Activated CD4-positive, CD25-positive, alpha-beta regulatory T cell treated with anti-CD3 and anti-CD28 coated beads, Interleukin-2, amount 50 U/mL, for 16 hours (primary cell): ENCODE results near the gene CFAP65.

ENCODE experiments used
- DNase-seq: peaks from one replicate; pipeline ENCODE4 v3.0.0-alpha.2; 2020; ENCODE audit warnings: low read depth, low spot score

Gene CFAP65

GRCh38 chr2:219030177-219030940 is 11.0 kb downstream of the CFAP65 start:
- no peak for DNase-seq

DNA sequence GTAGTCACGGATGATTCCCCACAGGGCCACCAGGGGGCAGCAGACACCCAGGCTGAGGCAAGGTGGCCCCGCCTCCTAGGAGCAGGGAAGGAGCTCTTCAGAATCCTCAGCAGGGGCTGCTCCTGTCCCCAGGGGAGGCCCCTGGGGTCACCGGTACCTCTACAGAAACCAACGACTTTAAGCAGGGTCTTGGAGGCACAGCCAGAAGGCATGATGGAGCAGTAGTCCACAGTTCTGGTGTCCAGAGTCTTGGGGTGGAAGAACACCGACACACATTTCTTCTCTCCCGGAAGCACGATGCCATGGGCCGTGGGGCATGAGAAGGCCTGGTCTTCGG is 11.5 kb downstream of the CFAP65 start:
- DNase-seq = peak; percentile 64

GRCh38 chr2:219028996-219029828 is 12.1 kb downstream of the CFAP65 start:
- DNase-seq = no peak

GRCh38 chr2:219028141-219028540 is 13.2 kb downstream of the CFAP65 start:
- no peak for DNase-seq

DNA sequence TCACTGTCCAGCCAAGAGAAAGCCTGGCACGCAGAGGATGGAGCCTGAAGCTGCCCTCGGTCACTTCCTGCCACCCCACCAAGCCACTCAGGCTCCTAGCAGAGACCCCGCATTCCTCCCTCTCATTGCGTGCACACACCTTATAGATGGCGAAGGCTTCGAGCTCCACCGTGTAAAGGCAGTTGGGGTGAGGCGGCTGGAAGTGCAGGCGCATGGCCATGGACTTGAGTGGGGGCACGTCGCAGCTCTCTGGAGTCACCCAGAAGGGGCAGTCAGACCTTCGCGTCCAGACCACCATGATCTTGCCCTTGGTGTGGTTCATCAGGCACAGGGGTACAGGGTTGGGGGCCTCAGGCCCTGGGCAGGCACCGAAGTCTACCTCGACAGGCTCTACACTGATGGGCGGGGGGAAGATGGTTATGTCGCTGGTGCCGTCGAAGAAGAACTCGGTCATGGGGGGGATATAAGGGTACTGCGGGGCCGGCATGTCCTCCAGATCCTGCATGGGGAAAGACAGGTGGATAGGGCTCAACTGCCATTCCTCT is 13.7 kb downstream of the CFAP65 start:
- DNase-seq = no peak

DNA sequence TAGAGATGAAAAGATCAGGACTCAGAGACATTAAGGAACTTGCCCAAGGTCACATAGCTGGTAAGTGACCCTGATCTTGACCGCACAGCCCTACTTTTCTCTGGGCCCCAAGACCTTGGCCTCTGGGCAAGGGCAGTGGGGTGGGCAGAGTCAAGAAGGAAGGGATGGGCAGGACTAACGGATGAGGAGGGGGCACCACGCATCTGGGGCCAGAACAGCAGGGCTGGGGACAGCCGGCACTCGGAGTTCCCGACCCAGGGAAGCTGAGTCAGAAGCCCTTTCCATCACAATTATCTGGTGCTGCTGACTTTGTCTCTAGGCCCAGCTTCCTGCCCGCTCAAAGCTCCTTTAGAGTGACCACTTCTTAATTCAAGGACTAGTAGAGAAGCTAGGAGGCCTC is 14.4 kb downstream of the CFAP65 start:
- DNase-seq = no peak

- no peak for DNase-seq
These were observed 15.4 kb downstream of the CFAP65 start for GRCh38 chr2:219025637-219026585.

DNA sequence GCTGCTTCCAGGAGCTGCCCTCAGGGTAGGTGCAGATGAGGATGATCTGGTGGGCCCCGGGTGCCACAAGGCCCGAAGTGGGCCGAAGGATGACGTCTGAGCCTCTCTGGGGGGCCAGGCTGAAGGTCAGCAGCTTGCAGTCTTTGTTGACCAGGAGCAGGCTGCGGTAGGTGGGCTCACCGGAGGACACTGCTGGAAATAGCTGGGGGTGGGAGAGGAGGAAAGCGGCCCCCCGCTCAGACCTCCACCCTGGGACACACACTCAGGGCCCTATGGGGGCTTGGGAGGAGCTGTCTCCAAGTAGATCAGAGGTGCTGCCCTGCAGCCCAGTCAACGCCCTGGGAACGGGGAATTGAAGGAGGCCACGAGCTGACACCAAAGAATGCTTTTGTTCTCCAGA is 17.3 kb downstream of the CFAP65 start:
- no peak for DNase-seq

DNA sequence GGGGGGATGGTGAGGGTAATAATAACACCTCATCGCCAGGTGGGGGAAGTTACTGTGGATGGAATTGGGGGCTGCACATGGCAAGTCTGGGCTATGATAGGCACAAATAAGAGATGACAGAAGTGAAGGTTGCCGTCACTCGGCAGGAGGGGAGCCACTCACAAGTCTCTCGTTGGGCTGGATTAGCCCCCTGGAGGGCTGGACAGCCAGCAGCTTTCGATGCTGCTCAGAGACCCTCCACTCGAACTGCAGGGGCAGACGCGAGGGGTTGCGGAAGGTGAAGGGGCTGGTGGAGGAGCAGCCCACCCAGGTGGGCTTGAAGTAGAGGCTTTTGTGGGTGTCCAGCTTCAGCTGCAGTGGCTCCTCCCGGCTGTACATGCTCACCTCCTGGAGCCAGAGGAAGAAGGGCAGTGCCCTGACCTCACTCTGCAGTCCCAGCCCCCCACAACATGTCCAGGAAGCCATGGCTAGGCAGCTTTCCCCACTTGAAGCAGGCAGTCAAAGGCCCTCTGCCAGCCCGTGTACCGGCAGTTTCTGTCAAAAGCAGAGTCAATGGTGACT is 18.2 kb downstream of the CFAP65 start:
- no peak for DNase-seq

DNA sequence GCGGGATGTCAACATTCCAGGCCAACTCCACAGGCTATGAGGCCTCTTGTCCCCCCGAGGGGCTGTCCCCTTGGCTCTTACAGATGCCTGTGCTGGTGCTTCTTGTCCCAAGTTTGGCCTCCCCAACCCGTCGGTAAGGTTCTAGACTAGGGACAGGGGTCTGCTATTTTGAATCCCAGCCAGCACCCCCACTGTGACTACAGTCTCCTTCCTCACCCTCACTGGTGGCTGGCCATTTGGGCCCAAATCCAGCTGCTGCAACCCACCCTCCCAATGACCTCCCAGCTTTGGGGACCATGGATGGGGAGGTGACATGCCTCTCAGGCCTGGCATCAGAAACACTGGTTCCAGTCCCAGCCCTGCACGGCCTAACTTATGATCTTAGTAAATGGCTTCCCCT is 18.7 kb downstream of the CFAP65 start:
- DNase-seq = no peak

DNA sequence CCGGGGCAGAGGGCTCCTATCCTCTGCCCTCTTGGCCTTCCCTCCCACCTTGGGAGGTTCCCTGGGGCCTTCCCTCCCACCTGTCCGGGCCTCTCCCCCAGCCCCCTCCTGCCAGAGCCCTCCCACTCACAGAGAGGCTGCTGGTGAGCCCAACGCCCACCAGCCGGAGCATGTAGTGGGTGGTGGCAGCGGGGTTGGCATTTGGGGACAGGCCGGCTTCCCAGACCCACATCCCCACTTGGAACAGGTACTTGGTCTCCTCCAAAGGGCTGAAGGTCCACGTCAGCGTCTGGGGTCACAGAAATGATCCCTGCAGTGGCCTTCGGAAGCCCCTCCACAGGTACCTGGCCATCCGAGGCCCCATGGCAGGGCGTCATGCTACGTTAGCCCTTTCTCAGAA is 19.3 kb downstream of the CFAP65 start:
- no peak for DNase-seq

DNA sequence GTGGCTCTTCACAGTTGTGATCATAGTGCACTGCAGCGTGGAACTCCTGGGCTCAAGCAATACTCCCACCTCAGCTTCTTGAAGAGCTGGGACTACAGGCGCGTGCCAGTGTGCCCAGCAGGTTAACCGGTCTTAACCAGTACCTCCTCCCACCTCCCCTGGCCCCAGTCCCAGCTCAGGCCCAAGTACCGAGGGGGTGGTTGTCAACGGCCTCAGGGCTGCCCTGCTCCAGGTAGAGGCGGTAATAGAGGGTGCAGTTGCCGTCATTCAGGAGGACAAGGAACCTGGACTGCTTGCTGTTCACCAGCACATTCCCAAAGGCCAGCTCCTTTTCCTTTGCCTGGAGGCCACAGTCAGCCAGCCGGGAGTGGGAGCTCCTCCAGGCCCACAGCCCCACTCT is 19.7 kb downstream of the CFAP65 start:
- DNase-seq = no peak

- DNase-seq = no peak
These were observed 20.5 kb downstream of the CFAP65 start for GRCh38 chr2:219020604-219021365.

DNA sequence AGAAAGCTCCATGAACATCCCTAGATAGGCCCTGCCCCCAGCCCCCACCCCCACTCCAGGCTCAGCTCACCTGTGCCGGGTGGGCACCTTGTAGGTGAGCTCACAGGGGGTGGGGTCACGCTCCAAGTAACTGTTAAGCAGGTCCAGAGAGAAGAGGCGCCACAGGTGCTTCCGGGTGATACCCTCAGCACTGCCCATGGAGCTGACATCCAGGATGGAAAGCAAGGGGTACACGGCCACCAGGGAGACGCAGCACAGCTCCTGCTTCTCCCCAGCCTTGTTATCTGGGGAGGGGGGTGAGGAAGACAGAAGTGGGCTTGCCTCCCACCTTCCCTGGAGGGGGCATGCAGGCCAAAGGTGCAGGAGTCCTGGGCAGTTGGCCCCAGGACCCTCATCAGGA is 21.9 kb downstream of the CFAP65 start:
- DNase-seq = no peak

DNA sequence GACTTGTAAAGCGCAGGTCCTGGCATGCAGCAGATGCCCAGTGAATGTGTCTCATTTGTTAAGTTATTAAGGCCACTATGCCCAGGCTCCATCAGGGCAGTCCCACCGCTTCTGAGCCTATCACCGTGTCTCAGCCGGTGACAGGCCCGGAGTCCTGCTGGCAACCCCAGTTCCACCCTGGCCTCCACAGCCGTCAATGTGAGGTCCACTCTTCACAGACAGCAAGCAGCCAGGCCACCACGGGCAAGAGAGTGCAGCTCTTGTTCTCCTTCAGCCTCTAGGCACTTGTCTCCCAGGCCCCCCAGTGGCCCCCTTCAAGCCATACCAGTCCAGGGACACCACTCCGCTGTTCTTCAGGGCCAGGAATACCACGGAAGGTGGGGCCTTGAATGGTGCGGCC is 22.6 kb downstream of the CFAP65 start:
- no peak for DNase-seq

DNA sequence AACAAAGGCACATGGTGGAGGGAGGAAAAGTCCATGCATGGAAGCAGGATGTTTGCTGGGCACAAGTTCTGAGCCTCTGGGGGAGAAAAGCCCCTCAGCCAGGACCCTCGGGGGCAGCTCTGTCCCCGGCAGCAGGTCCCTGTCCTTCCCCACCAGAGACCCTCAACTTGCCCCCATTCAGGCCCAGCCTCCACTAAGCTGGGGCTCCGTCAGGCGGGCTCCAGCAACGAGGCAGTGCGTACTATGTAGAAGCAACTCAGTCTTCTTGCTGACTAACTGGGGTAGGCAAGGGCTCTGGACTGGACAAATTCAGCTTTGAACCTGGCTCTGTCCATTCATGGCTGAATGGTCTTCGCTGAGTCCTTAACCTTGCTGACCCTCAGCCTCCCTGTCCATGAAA is 23.0 kb downstream of the CFAP65 start:
- DNase-seq = no peak

DNA sequence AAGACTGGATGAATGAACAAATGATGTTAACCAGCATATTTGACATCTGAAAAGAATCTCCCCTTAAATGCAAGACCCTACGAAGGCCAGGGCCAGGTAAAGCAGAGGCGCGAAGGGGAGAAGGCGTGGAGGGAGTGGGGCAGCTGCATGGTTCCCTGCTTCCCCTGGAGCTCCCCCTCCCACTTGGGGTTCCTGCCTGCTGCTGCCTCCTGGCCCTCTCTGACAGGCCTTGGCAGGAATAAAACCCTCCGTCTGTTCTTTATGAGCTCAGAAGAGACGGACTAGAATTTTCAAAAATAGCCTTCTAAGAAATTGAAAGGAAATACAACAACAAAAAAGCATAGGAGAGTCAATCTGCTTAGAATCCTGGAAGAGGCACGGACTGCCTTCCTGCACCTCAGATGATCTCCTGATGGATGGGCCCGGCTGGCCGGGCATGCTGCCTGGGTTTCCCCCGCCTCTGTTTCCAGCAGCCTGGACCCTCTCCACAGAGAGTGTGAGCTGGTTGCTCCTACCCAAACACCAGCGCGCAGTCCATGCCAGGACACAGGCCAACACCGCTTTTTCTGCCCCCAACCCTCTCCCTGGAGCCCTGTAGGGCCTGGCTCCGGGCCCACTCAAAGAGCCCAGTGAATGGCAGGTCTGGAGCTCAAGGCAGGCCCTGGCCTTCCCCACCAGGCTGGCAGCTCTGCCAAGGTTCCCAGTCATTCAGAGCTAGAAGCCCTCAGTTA is 23.9 kb downstream of the CFAP65 start:
- no peak for DNase-seq

DNA sequence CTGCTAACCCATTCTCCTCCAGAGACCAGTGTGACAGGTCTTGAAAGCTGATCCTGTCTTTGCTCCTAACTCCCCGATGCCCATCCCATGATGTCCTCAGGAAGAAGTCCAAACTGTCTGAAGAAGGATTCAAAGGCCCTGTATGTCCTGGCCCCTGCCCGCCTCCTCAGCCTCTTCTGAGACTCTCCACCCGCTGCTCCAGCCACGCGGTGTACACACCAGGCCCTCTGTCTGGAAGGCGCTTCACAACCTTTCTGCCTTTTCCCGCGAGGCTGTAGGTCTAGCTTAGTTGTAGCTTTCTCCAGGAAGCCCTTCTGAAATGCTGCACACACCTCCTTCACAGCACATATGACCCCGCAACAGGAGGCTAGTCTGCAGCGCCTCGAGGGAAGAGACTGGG is 24.6 kb downstream of the CFAP65 start:
- DNase-seq = no peak

GRCh38 chr2:219010873-219011272 is 30.4 kb downstream of the CFAP65 start:
- no peak for DNase-seq

GRCh38 chr2:219010162-219010756 is 31.1 kb downstream of the CFAP65 start:
- no peak for DNase-seq
